Trophoblast cell (in vitro differentiated cells and primary cell): ENCODE data around the gene GATB.
A peak's percentile ranks its signal among the peaks of the same experiment; 100 is the strongest.

ENCODE experiments used
- DNase-seq, 2 donors: peaks; one replicate each; pipeline ENCODE4 v3.0.0-alpha.2; 2016
- H2AFZ ChIP-seq: 2 replicates; pipeline ENCODE4 v1.6.1; 2013; ENCODE audit warnings: low read length, moderate library complexity, mild to moderate bottlenecking; ENCODE audit not compliant: insufficient read depth, poor library complexity
- H2AK5ac ChIP-seq: 2 replicates; pipeline ENCODE4 v1.6.1; 2013; ENCODE audit warnings: mild to moderate bottlenecking, low read length
- H2BK120ac ChIP-seq: 2 replicates; pipeline ENCODE4 v1.6.1; 2013; ENCODE audit warnings: low read length, mild to moderate bottlenecking, moderate library complexity; ENCODE audit not compliant: insufficient read depth, poor library complexity
- H2BK12ac ChIP-seq: 2 replicates; pipeline ENCODE4 v1.6.1; 2013; ENCODE audit warnings: mild to moderate bottlenecking, low read length, moderate library complexity
- H2BK5ac ChIP-seq: 2 replicates; pipeline ENCODE4 v1.6.1; 2013; ENCODE audit warnings: low read length, low read depth, moderate library complexity, mild to moderate bottlenecking; ENCODE audit not compliant: poor library complexity
- H3K14ac ChIP-seq: 2 replicates; pipeline ENCODE4 v1.6.1; 2013; ENCODE audit warnings: mild to moderate bottlenecking, low read length
- H3K18ac ChIP-seq: 2 replicates; pipeline ENCODE4 v1.6.1; 2013; ENCODE audit warnings: mild to moderate bottlenecking, low read length
- H3K23ac ChIP-seq: 2 replicates; pipeline ENCODE4 v1.6.1; 2013; ENCODE audit warnings: low read length
- H3K27ac ChIP-seq: 2 replicates; pipeline ENCODE4 v1.5.1; 2013; ENCODE audit warnings: low read depth, mild to moderate bottlenecking, inconsistent platforms, low read length, moderate library complexity
- H3K27me3 ChIP-seq: 2 replicates; pipeline ENCODE4 v1.6.1; 2013; ENCODE audit warnings: inconsistent platforms, mild to moderate bottlenecking, low read length, moderate library complexity; ENCODE audit not compliant: insufficient read depth
- H3K36me3 ChIP-seq, 2 experiments: 1 replicate in 1 of 2; 2 replicates in 1 of 2; pipeline ENCODE4 v1.6.1; 2013; ENCODE audit warnings: low read length in 2 of 2, mild to moderate bottlenecking in 2 of 2, moderate library complexity in 1 of 2; ENCODE audit not compliant: insufficient read depth in 2 of 2, control insufficient read depth in 1 of 2
- H3K4ac ChIP-seq: 2 replicates; pipeline ENCODE4 v1.6.1; 2013; ENCODE audit warnings: low read depth, mild to moderate bottlenecking, low read length, moderate library complexity
- H3K4me1 ChIP-seq, 2 experiments: 1 replicate in 1 of 2; 2 replicates in 1 of 2; pipeline ENCODE4 v1.6.1; 2013; ENCODE audit warnings: low read length in 2 of 2, mild to moderate bottlenecking in 2 of 2, moderate library complexity in 1 of 2; ENCODE audit not compliant: insufficient read depth in 2 of 2, control insufficient read depth in 1 of 2
- H3K4me2 ChIP-seq: 2 replicates; pipeline ENCODE4 v1.6.1; 2013; ENCODE audit warnings: inconsistent platforms, mild to moderate bottlenecking, low read length, moderate library complexity
- H3K4me3 ChIP-seq: 2 replicates; pipeline ENCODE4 v1.5.1; 2013; ENCODE audit warnings: mild to moderate bottlenecking, low read depth, low read length, inconsistent platforms
- H3K79me1 ChIP-seq: one replicate; pipeline ENCODE4 v1.6.1; 2013; ENCODE audit warnings: low read length
- H3K79me2 ChIP-seq: 2 replicates; pipeline ENCODE4 v1.6.1; 2013; ENCODE audit warnings: low read length, mild to moderate bottlenecking; ENCODE audit not compliant: control insufficient read depth, insufficient read depth, poor library complexity
- H3K9ac ChIP-seq: 2 replicates; pipeline ENCODE4 v1.6.1; 2013; ENCODE audit warnings: mild to moderate bottlenecking, low read length
- H3K9me3 ChIP-seq: 2 replicates; pipeline ENCODE4 v1.6.1; 2013; ENCODE audit warnings: low read depth, mild to moderate bottlenecking, control low read depth, inconsistent platforms, low read length; ENCODE audit not compliant: insufficient read depth
- H4K12ac ChIP-seq: 2 replicates; pipeline ENCODE4 v1.6.1; 2013; ENCODE audit warnings: low read depth, mild to moderate bottlenecking, low read length, moderate library complexity
- H4K8ac ChIP-seq: 2 replicates; pipeline ENCODE4 v1.6.1; 2013; ENCODE audit warnings: low read depth, mild to moderate bottlenecking, low read length, moderate library complexity
- H4K91ac ChIP-seq: one replicate; pipeline ENCODE4 v1.6.1; 2013; ENCODE audit warnings: low read depth, mild to moderate bottlenecking, low read length, moderate library complexity
- WGBS: extraction: QIAGEN DNeasy Blood & Tissue Kit; methylation state at CpG from one replicate; pipeline ENCODE4 v1.1.7; 2013; ENCODE audit warnings: missing lambda C conversion rate; ENCODE audit not compliant: insufficient read length, insufficient coverage; ENCODE audit errors: extremely low coverage; 5-methylcytosine and 5-hydroxymethylcytosine counted together

The GATB gene

GRCh38 chr4:151711646-151712045 is 49.2 kb downstream of the GATB start:
- no peak for DNase-seq
- no peaks in the 10 kb centered on the region for H3K79me2 ChIP-seq
- H3K27ac ChIP-seq: no peak overlapping the region
- H3K23ac ChIP-seq: no peak overlapping the region
- no peak overlapping the region for H3K9ac ChIP-seq
- no peak overlapping the region for H3K4ac ChIP-seq
- no peak overlapping the region for H3K4me2 ChIP-seq
- no CpG with 5 or more reads among the region's 7 CpGs for WGBS
- no peak overlapping the region for H2AFZ ChIP-seq
- H3K27me3 ChIP-seq: no peaks in the 10 kb centered on the region
- peaks cover 2% of the 10 kb centered on the region for H3K79me1 ChIP-seq
- no peak overlapping the region for H4K8ac ChIP-seq
- H3K14ac ChIP-seq: no peak overlapping the region
- peaks cover 8 to 11% of the 10 kb centered on the region in 2 experiments for H3K4me1 ChIP-seq
- no peak overlapping the region for H2BK120ac ChIP-seq
- no peak overlapping the region for H3K18ac ChIP-seq
- H2AK5ac ChIP-seq: no peak overlapping the region
- H4K12ac ChIP-seq: no peak overlapping the region
- H2BK5ac ChIP-seq: no peak overlapping the region
- peaks cover 4 to 5% of the 10 kb centered on the region in 2 experiments for H3K36me3 ChIP-seq
- no peak overlapping the region for H2BK12ac ChIP-seq
- H4K91ac ChIP-seq: no peak overlapping the region
- H3K4me3 ChIP-seq: no peak overlapping the region
- no peaks in the 10 kb centered on the region for H3K9me3 ChIP-seq

GRCh38 chr4:151709587-151709986 is 51.2 kb downstream of the GATB start:
- Histone ChIP-seq H4K12ac (no peak overlapping the region), H3K14ac (no peak overlapping the region), H2AK5ac (no peak overlapping the region), H3K9me3 (no peaks in the 10 kb centered on the region), H2BK120ac (no peak overlapping the region), H2BK5ac (no peak overlapping the region), H2AFZ (no peak overlapping the region), H3K4ac (no peak overlapping the region), H3K4me2 (no peak overlapping the region), H3K4me3 (no peak overlapping the region), H2BK12ac (no peak overlapping the region), H3K18ac (no peak overlapping the region), H3K79me2 (no peaks in the 10 kb centered on the region), H3K27ac (no peak overlapping the region), H3K9ac (no peak overlapping the region), H4K8ac (no peak overlapping the region), H3K79me1 (peaks cover 2% of the 10 kb centered on the region), H4K91ac (no peak overlapping the region), H3K36me3 (peaks cover 7 to 8% of the 10 kb centered on the region in 2 experiments), H3K27me3 (no peaks in the 10 kb centered on the region), H3K23ac (no peak overlapping the region), H3K4me1 (peaks cover 8 to 11% of the 10 kb centered on the region in 2 experiments)
- WGBS: no CpG with 5 or more reads among the region's 7 CpGs
- no peak for DNase-seq

- H3K4me2 ChIP-seq: no peak overlapping the region
Measured at GRCh38 chr4:151709071-151709470, 51.7 kb downstream of the GATB start.

GRCh38 chr4:151708100-151708499 is 52.7 kb downstream of the GATB start:
- Histone ChIP-seq H4K8ac (no peak overlapping the region), H3K9ac (no peak overlapping the region), H3K4ac (no peak overlapping the region), H3K79me1 (peaks cover 2% of the 10 kb centered on the region), H3K4me2 (no peak overlapping the region), H3K27me3 (no peaks in the 10 kb centered on the region), H3K18ac (no peak overlapping the region), H2AFZ (no peak overlapping the region), H3K4me1 (peaks cover 6 to 11% of the 10 kb centered on the region in 2 experiments), H3K23ac (no peak overlapping the region), H4K12ac (no peak overlapping the region), H2AK5ac (no peak overlapping the region), H3K9me3 (no peaks in the 10 kb centered on the region), H3K4me3 (no peak overlapping the region), H3K36me3 (peaks cover 7 to 8% of the 10 kb centered on the region in 2 experiments), H3K79me2 (no peaks in the 10 kb centered on the region), H3K14ac (no peak overlapping the region), H2BK5ac (no peak overlapping the region), H3K27ac (no peak overlapping the region), H2BK120ac (no peak overlapping the region), H4K91ac (no peak overlapping the region), H2BK12ac (no peak overlapping the region)
- no peak for DNase-seq
- no CpG with 5 or more reads among the region's 4 CpGs for WGBS

More at GRCh38 chr4:151709071-151709470, 51.7 kb downstream of the GATB start:
- Histone ChIP-seq H2AK5ac (no peak overlapping the region), H2BK12ac (no peak overlapping the region), H3K14ac (no peak overlapping the region), H3K4ac (no peak overlapping the region), H3K23ac (no peak overlapping the region), H3K79me2 (no peaks in the 10 kb centered on the region), H3K9ac (no peak overlapping the region), H3K36me3 (peaks cover 7 to 8% of the 10 kb centered on the region in 2 experiments), H4K12ac (no peak overlapping the region), H4K8ac (no peak overlapping the region), H2BK5ac (peak overlapping the region; percentile 4), H3K4me3 (no peak overlapping the region), H3K18ac (peak overlapping the region; percentile 54), H3K4me1 (peaks cover 8 to 11% of the 10 kb centered on the region in 2 experiments), H3K9me3 (no peaks in the 10 kb centered on the region), H3K27me3 (no peaks in the 10 kb centered on the region), H2BK120ac (no peak overlapping the region), H4K91ac (peak overlapping the region; percentile 56), H3K27ac (no peak overlapping the region), H2AFZ (no peak overlapping the region), H3K79me1 (peaks cover 2% of the 10 kb centered on the region)
- DNase-seq: no peak
- WGBS: no CpG with 5 or more reads among the region's 6 CpGs
